HepG2 (cell line): ENCODE results near the gene COX6B1. TPM values are rescaled to one million over a fixed set of nuclear protein-coding genes. Genes with fewer than 3 reads are reported as not detected.
A peak's percentile ranks its signal among the peaks of the same experiment; 100 is the strongest.

Experiments used
- JUNB ChIP-seq: sonication (generic); formaldehyde crosslinking; IDR thresholded peaks from 2 replicates; pipeline ENCODE4 v1.8.0; 2022; ENCODE audit warnings: missing genetic modification reagents, mild to moderate bottlenecking, borderline replicate concordance
- KLF15 ChIP-seq: sonication (generic); formaldehyde crosslinking; IDR thresholded peaks from 2 replicates; pipeline ENCODE4 v1.8.1; 2023; ENCODE audit warnings: borderline replicate concordance, mild to moderate bottlenecking, inconsistent platforms, missing genetic modification reagents, mixed read lengths
- KMT2B ChIP-seq: IDR thresholded peaks from 2 replicates; pipeline ENCODE4 v1.6.1; 2016; ENCODE audit warnings: missing genetic modification reagents, missing compliant biosample characterization
- MTA1 ChIP-seq: sonication (generic); formaldehyde crosslinking; IDR thresholded peaks from 2 replicates; pipeline ENCODE4 v1.4.0; 2020; ENCODE audit warnings: missing genetic modification reagents, mild to moderate bottlenecking, borderline replicate concordance
- NFE2L2 ChIP-seq: fragments of 150-350 bp; IDR thresholded peaks from 2 replicates; pipeline ENCODE4 v1.6.1; 2014; ENCODE audit warnings: low read length
- ZBTB3 ChIP-seq: sonication (generic); formaldehyde crosslinking; IDR thresholded peaks from 2 replicates; pipeline ENCODE4 v1.4.0; 2020; ENCODE audit warnings: low read depth, mild to moderate bottlenecking, moderate library complexity, missing genetic modification reagents, borderline replicate concordance
- ZIK1 ChIP-seq: sonication (generic); formaldehyde crosslinking; IDR thresholded peaks from 2 replicates; pipeline ENCODE4 v1.5.0; 2020; ENCODE audit warnings: mild to moderate bottlenecking, low read depth, missing genetic modification reagents, borderline replicate concordance
- ZKSCAN8 ChIP-seq: IDR thresholded peaks from 2 replicates; pipeline ENCODE4 v1.6.1; 2016; ENCODE audit warnings: borderline replicate concordance, missing genetic modification reagents, missing compliant biosample characterization
- ZNF180 ChIP-seq: sonication (generic); formaldehyde crosslinking; IDR thresholded peaks from 2 replicates; pipeline ENCODE4 v1.4.0; 2020; ENCODE audit warnings: low read depth, missing genetic modification reagents, borderline replicate concordance
- polyA plus RNA-seq, 8 experiments: library from polyadenylated mRNA; depleted of rRNA in 3 of 8; stranded (reverse) in 7 of 8; unstranded in 1 of 8; fragments of >200 nt; fragmentation: Illumina TruSeq in 4 of 8; extraction: Trizol in 4 of 8; gene quantifications; 2 replicates each; pipeline versions ENCODE4 v1.2.1 to v1.2.3, GENCODE V29; 2011 to 2016; ENCODE audit warnings: low read depth in 4 of 8, missing spikeins in 1 of 8, mixed read lengths in 1 of 8; ENCODE audit not compliant: insufficient read depth in 1 of 8
- total RNA-seq, 5 experiments: library from RNA; depleted of rRNA; stranded (reverse); fragments of >200 nt; fragmentation: Illumina TruSeq; extraction: Trizol; gene quantifications; 2 replicates each; pipeline ENCODE4 v1.2.3, GENCODE V29; 2016; ENCODE audit warnings: low read depth in 1 of 5
- TF ChIP-seq, protein P1 (sequence below): sonication (generic); formaldehyde crosslinking; IDR thresholded peaks from 2 replicates; pipeline ENCODE4; 2020; ENCODE audit warnings: missing genetic modification reagents, mild to moderate bottlenecking, borderline replicate concordance
- TF ChIP-seq, protein P2 (sequence below): sonication (generic); formaldehyde crosslinking; IDR thresholded peaks from 2 replicates; pipeline ENCODE4 v1.8.0; 2022; ENCODE audit warnings: missing genetic modification reagents, mild to moderate bottlenecking, borderline replicate concordance
- TF ChIP-seq, protein P3 (sequence below): IDR thresholded peaks from 2 replicates; pipeline ENCODE4 v1.6.1; 2016; ENCODE audit warnings: missing compliant biosample characterization, missing genetic modification reagents, borderline replicate concordance
- TF ChIP-seq, protein P4 (sequence below): sonication (generic); formaldehyde crosslinking; conservative IDR thresholded peaks from 2 replicates; pipeline ENCODE4 v1.4.0; 2020; ENCODE audit warnings: missing genetic modification reagents
- TF ChIP-seq, protein P5 (sequence below): sonication (generic); formaldehyde crosslinking; IDR thresholded peaks from 2 replicates; pipeline ENCODE4 v1.4.0; 2020; ENCODE audit warnings: missing genetic modification reagents, mild to moderate bottlenecking, borderline replicate concordance
- TF ChIP-seq, protein P6 (sequence below): sonication (generic); formaldehyde crosslinking; conservative IDR thresholded peaks from 2 replicates; pipeline ENCODE4 v1.8.0; 2022; ENCODE audit warnings: low read depth, missing genetic modification reagents

COX6B1 gene
- total and polyA plus RNA-seq, 2 of the 13 experiments (the other 11 are each of a cell fraction or from before 2014, with no cell fraction given) = 481 to 487 TPM

DNA sequence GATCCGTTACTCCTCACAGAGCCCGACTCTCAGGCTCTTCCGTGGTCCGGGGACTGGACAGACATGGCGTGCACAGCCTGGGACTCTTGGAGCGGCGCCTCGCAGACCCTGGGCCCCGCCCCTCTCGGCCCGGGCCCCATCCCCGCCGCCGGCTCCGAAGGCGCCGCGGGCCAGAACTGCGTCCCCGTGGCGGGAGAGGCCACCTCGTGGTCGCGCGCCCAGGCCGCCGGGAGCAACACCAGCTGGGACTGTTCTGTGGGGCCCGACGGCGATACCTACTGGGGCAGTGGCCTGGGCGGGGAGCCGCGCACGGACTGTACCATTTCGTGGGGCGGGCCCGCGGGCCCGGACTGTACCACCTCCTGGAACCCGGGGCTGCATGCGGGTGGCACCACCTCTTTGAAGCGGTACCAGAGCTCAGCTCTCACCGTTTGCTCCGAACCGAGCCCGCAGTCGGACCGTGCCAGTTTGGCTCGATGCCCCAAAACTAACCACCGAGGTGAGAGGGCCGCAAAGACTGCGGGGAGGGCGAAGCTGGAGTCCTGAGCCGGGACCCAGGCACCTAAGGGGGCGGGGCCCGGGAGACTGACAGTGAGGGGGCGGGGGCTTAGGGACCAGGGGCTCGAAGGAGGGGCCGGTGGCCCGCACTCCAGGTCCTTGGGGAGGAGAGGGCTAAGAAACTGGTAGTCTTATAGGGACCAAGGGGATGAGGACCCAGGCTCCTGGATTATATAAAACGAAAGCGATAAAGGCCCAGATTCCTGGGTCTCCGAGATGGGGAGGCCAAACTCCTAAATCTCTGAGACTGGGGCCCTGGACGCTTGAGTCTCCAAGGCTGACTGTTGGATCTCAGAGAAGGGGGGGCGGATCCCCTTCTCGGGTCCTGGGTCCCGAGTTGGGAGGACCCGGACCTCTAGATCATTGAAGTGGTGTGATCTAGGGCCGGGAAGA, 4.6 kb upstream of the COX6B1 start (continued):
- TF ChIP-seq, protein P1, sequence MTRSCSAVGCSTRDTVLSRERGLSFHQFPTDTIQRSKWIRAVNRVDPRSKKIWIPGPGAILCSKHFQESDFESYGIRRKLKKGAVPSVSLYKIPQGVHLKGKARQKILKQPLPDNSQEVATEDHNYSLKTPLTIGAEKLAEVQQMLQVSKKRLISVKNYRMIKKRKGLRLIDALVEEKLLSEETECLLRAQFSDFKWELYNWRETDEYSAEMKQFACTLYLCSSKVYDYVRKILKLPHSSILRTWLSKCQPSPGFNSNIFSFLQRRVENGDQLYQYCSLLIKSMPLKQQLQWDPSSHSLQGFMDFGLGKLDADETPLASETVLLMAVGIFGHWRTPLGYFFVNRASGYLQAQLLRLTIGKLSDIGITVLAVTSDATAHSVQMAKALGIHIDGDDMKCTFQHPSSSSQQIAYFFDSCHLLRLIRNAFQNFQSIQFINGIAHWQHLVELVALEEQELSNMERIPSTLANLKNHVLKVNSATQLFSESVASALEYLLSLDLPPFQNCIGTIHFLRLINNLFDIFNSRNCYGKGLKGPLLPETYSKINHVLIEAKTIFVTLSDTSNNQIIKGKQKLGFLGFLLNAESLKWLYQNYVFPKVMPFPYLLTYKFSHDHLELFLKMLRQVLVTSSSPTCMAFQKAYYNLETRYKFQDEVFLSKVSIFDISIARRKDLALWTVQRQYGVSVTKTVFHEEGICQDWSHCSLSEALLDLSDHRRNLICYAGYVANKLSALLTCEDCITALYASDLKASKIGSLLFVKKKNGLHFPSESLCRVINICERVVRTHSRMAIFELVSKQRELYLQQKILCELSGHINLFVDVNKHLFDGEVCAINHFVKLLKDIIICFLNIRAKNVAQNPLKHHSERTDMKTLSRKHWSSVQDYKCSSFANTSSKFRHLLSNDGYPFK = peak; percentile 15; the same call in 1 of the 2 replicates
- TF ChIP-seq, protein P2, sequence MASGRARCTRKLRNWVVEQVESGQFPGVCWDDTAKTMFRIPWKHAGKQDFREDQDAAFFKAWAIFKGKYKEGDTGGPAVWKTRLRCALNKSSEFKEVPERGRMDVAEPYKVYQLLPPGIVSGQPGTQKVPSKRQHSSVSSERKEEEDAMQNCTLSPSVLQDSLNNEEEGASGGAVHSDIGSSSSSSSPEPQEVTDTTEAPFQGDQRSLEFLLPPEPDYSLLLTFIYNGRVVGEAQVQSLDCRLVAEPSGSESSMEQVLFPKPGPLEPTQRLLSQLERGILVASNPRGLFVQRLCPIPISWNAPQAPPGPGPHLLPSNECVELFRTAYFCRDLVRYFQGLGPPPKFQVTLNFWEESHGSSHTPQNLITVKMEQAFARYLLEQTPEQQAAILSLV = peak; percentile 69; the same call in 1 of the 2 replicates
- TF ChIP-seq JUNB = peak; percentile 38; the same call in 1 of the 2 replicates
- 0 out of 2 replicates have a peak, but pooled peaks have one; percentile 17 for TF ChIP-seq MTA1 (CRISPR knock-in tag)
- TF ChIP-seq ZBTB3 = 0 out of 2 replicates have a peak, but pooled peaks have one; percentile 57
- TF ChIP-seq, protein P3, sequence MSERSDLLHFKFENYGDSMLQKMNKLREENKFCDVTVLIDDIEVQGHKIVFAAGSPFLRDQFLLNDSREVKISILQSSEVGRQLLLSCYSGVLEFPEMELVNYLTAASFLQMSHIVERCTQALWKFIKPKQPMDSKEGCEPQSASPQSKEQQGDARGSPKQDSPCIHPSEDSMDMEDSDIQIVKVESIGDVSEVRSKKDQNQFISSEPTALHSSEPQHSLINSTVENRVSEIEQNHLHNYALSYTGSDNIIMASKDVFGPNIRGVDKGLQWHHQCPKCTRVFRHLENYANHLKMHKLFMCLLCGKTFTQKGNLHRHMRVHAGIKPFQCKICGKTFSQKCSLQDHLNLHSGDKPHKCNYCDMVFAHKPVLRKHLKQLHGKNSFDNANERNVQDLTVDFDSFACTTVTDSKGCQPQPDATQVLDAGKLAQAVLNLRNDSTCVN (CRISPR knock-in tag) = peak; percentile 39; the same call in 1 of the 2 replicates
- TF ChIP-seq, protein P4, sequence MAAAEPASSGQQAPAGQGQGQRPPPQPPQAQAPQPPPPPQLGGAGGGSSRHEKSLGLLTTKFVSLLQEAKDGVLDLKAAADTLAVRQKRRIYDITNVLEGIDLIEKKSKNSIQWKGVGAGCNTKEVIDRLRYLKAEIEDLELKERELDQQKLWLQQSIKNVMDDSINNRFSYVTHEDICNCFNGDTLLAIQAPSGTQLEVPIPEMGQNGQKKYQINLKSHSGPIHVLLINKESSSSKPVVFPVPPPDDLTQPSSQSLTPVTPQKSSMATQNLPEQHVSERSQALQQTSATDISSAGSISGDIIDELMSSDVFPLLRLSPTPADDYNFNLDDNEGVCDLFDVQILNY (CRISPR knock-in tag) = peak; percentile 87
- 0 out of 2 replicates have a peak, but pooled peaks have one; percentile 52 for TF ChIP-seq ZNF180 (CRISPR knock-in tag)
- TF ChIP-seq ZKSCAN8 (CRISPR knock-in tag) = 0 out of 2 replicates have a peak, but pooled peaks have one; percentile 17
- TF ChIP-seq ZIK1 = peak; percentile 62; the same call in 1 of the 2 replicates
- TF ChIP-seq, protein P5, sequence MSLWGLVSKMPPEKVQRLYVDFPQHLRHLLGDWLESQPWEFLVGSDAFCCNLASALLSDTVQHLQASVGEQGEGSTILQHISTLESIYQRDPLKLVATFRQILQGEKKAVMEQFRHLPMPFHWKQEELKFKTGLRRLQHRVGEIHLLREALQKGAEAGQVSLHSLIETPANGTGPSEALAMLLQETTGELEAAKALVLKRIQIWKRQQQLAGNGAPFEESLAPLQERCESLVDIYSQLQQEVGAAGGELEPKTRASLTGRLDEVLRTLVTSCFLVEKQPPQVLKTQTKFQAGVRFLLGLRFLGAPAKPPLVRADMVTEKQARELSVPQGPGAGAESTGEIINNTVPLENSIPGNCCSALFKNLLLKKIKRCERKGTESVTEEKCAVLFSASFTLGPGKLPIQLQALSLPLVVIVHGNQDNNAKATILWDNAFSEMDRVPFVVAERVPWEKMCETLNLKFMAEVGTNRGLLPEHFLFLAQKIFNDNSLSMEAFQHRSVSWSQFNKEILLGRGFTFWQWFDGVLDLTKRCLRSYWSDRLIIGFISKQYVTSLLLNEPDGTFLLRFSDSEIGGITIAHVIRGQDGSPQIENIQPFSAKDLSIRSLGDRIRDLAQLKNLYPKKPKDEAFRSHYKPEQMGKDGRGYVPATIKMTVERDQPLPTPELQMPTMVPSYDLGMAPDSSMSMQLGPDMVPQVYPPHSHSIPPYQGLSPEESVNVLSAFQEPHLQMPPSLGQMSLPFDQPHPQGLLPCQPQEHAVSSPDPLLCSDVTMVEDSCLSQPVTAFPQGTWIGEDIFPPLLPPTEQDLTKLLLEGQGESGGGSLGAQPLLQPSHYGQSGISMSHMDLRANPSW = peak; percentile 20; the same call in 1 of the 2 replicates
- TF ChIP-seq NFE2L2 = no peak
- TF ChIP-seq KMT2B (CRISPR knock-in tag) = peak; percentile 49; the same call in 1 of the 2 replicates
- TF ChIP-seq, protein P6, sequence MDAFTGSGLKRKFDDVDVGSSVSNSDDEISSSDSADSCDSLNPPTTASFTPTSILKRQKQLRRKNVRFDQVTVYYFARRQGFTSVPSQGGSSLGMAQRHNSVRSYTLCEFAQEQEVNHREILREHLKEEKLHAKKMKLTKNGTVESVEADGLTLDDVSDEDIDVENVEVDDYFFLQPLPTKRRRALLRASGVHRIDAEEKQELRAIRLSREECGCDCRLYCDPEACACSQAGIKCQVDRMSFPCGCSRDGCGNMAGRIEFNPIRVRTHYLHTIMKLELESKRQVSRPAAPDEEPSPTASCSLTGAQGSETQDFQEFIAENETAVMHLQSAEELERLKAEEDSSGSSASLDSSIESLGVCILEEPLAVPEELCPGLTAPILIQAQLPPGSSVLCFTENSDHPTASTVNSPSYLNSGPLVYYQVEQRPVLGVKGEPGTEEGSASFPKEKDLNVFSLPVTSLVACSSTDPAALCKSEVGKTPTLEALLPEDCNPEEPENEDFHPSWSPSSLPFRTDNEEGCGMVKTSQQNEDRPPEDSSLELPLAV = no peak
- TF ChIP-seq KLF15 (CRISPR knock-in tag) = peak; percentile 77; the same call in 1 of the 2 replicates
